Measurements from ENCODE around the gene SORCS2.

Gene SORCS2

GRCh38 chr4:7653510-7654369, 461.4 kb downstream of the SORCS2 start:
- in situ Hi-C loops (cut with MboI; ENCODE audit: low sequenced_read_pairs): no loop called here

- in situ Hi-C loops (cut with MboI; ENCODE audit: low sequenced_read_pairs): no loop called here
Observed at GRCh38 chr4:7654550-7655445, 462.5 kb downstream of the SORCS2 start.

GRCh38 chr4:7655511-7656243, 463.3 kb downstream of the SORCS2 start:
- in situ Hi-C loops (cut with MboI; ENCODE audit: low sequenced_read_pairs): no loop called here

- in situ Hi-C loops (cut with MboI; ENCODE audit: low sequenced_read_pairs): no loop called here
Observed at GRCh38 chr4:7656244-7656800, 464.0 kb downstream of the SORCS2 start.

- in situ Hi-C loops (cut with MboI; ENCODE audit: low sequenced_read_pairs): no loop called here
Observed at GRCh38 chr4:7657545-7658297, 465.4 kb downstream of the SORCS2 start.

- in situ Hi-C loops (cut with MboI; ENCODE audit: low sequenced_read_pairs): no loop called here
Observed at GRCh38 chr4:7658341-7659204, 466.2 kb downstream of the SORCS2 start.

GRCh38 chr4:7659429-7660175, 467.3 kb downstream of the SORCS2 start:
- in situ Hi-C loops (cut with MboI; ENCODE audit: low sequenced_read_pairs): no loop called here

GRCh38 chr4:7660176-7661039, 468.1 kb downstream of the SORCS2 start:
- in situ Hi-C loops (cut with MboI; ENCODE audit: low sequenced_read_pairs): no loop called here

GRCh38 chr4:7661066-7661748, 468.9 kb downstream of the SORCS2 start:
- in situ Hi-C loops (cut with MboI; ENCODE audit: low sequenced_read_pairs): no loop called here

GRCh38 chr4:7661846-7662506, 469.6 kb downstream of the SORCS2 start:
- in situ Hi-C loops (cut with MboI; ENCODE audit: low sequenced_read_pairs): no loop called here

- in situ Hi-C loops (cut with MboI; ENCODE audit: low sequenced_read_pairs): no loop called here
Observed at GRCh38 chr4:7662507-7662846, 470.1 kb downstream of the SORCS2 start.

GRCh38 chr4:7663075-7663541, 470.8 kb downstream of the SORCS2 start:
- in situ Hi-C loops (cut with MboI; ENCODE audit: low sequenced_read_pairs): no loop called here

- in situ Hi-C loops (cut with MboI; ENCODE audit: low sequenced_read_pairs): no loop called here
Observed at GRCh38 chr4:7664106-7664505, 471.8 kb downstream of the SORCS2 start.

- in situ Hi-C loops (cut with MboI; ENCODE audit: low sequenced_read_pairs): no loop called here
Observed at GRCh38 chr4:7665321-7665720, 473.0 kb downstream of the SORCS2 start.

GRCh38 chr4:7666011-7666410, 473.7 kb downstream of the SORCS2 start:
- in situ Hi-C loops (cut with MboI; ENCODE audit: low sequenced_read_pairs): no loop called here

- in situ Hi-C loops (cut with MboI; ENCODE audit: low sequenced_read_pairs): no loop called here
Observed at GRCh38 chr4:7666744-7667143, 474.4 kb downstream of the SORCS2 start.
